GM19372 (cell line): Measurements from ENCODE around the gene ERC1.

Source experiments
- ATAC-seq: cut with Tn5 transposase; IDR thresholded peaks from one replicate; pipeline ENCODE4 v1.9.1; 2021; ENCODE audit warnings: mild to moderate bottlenecking, low read depth, moderate library complexity; ENCODE audit not compliant: unreplicated experiment

ERC1 gene

DNA sequence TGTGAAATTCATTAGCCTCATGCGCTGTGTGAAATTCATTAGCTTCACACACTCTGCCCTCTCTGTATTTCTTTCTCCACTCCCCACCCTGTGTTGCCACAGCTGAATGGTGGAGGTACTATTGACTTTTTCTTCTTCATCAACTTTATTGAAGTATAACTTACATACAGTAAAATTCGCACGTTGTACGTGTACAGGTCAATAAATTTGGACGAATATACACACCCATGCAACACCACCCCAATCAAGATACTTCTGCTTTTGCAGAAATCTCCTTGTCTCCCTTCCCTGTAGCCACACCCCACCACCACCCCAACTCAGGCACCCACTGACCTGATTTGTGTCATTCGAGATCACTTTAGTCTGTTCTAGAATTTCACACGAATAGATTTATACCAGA, 551.6 kb downstream of the ERC1 start:
- ATAC-seq, result no peak

DNA sequence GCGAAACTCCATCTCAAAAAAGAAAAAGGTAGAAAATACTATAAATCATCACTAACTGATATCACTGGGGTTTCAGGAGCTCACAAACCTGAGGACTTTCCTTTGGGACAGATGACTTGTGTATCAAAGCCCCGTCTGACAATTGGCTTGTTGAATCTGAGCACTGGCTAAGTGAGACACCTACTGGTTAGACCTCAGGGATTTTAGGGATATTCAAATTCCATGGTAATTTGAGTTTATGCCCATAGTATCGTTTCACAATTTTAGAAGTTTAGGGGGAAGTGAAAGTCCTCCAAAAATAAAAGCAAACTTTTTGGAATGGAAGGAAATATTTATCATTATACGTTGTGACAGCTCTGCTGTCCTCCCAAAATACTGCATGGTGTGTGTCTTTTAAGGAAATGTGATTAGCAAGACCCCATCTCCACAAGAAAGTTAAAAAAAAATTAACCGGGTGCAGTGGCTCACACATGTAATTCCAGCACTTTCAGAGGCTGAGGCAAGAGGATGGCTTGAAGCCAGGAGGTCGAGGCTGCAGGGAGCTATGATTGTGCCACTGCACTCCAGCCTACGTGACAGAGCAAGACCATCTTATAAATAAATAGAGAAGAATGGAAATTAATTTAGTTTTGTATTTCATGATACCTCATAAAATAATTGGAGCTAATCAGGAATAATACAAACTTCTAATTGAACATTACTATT, 554.1 kb downstream of the ERC1 start:
- ATAC-seq, result no peak
